T-cell (primary cell): ENCODE measurements around the gene TIPARP. TPM values are rescaled to one million over a fixed set of nuclear protein-coding genes. Genes with fewer than 3 reads are reported as not detected.

Source experiments
- ATAC-seq, 4 experiments: fragments of 200-7000 bp in 3 of 4; fragments of 150-1000 bp in 1 of 4; cut with Tn5 transposase; replicated peaks in 1 of 4; 1 replicate in 3 of 4; 2 replicates in 1 of 4; pipeline ENCODE4 v1.10.0; 2021; ENCODE audit warnings: moderate library complexity in 3 of 4, mild to moderate bottlenecking in 2 of 4, moderate number of reproducible peaks in 1 of 4
- CTCF ChIA-PET, 2 donors: fragments of 300-600 bp; sonication (Branson Sonifier 250); formaldehyde crosslinking; loops; one replicate each; lab custom pipeline; 2022; ENCODE audit warnings: antibody characterized with exemption in 2 of 2; lab: Charles Lee
- POLR2A ChIA-PET, 2 donors: fragments of 300-600 bp; sonication (Branson Sonifier 250); formaldehyde crosslinking; loops; one replicate each; lab custom pipeline; 2022; ENCODE audit warnings: antibody characterized with exemption in 2 of 2; lab: Charles Lee
- DNase-seq, 35 experiments: peaks; one replicate each; pipeline versions ENCODE4 v3.0.0 to v3.0.0-alpha.2; 2013 to 2023
- H3K27ac ChIP-seq: one replicate; pipeline ENCODE4 v1.5.1; 2013; ENCODE audit warnings: low read length
- H3K27me3 ChIP-seq, 2 experiments: replicated peaks in 1 of 2; 1 replicate in 1 of 2; 2 replicates in 1 of 2; pipeline versions ENCODE4 v1.6.1 to v1.7.0; 2013; ENCODE audit warnings: low read length in 1 of 2, mixed read lengths in 1 of 2; ENCODE audit not compliant: control insufficient read depth in 2 of 2, insufficient read depth in 2 of 2; ENCODE audit errors: extremely low read depth in 1 of 2
- H3K36me3 ChIP-seq, 2 donors: 1 replicate in 1 of 2; 2 replicates in 1 of 2; pipeline versions ENCODE4 v1.6.1 to v1.7.0; 2013; ENCODE audit warnings: low read length in 1 of 2; ENCODE audit not compliant: control insufficient read depth in 2 of 2, insufficient read depth in 1 of 2; ENCODE audit errors: extremely low read depth in 1 of 2
- H3K4me1 ChIP-seq, 2 experiments: 1 replicate in 1 of 2; 2 replicates in 1 of 2; pipeline versions ENCODE4 v1.6.1 to v1.7.0; 2013; ENCODE audit warnings: low read length in 2 of 2, mixed read lengths in 1 of 2; ENCODE audit not compliant: insufficient read depth in 2 of 2, control insufficient read depth in 1 of 2; ENCODE audit errors: extremely low read depth in 1 of 2
- H3K4me3 ChIP-seq, 2 donors: 1 replicate in 1 of 2; 2 replicates in 1 of 2; pipeline versions ENCODE4 v1.5.1 to v1.7.0; 2013; ENCODE audit warnings: mild to moderate bottlenecking in 2 of 2, low read length in 1 of 2, moderate library complexity in 1 of 2; ENCODE audit not compliant: control insufficient read depth in 1 of 2; ENCODE audit errors: extremely low read depth in 1 of 2
- H3K9me3 ChIP-seq: 2 replicates; pipeline ENCODE4 v1.7.0; 2013
- H3K27ac Mint-ChIP-seq, 2 donors: one replicate each; pipeline ENCODE4 v1.8.0; 2020 to 2021; ENCODE audit warnings: mild to moderate bottlenecking in 2 of 2, mixed read lengths in 2 of 2
- H3K27me3 Mint-ChIP-seq, 2 donors: one replicate each; pipeline ENCODE4 v1.8.0; 2021 to 2022; ENCODE audit warnings: mixed read lengths in 2 of 2
- H3K36me3 Mint-ChIP-seq: one replicate; pipeline ENCODE4 v1.8.0; 2021; ENCODE audit warnings: mixed read lengths
- H3K4me1 Mint-ChIP-seq, 3 donors: one replicate each; pipeline ENCODE4 v1.8.0; 2020 to 2022; ENCODE audit warnings: mixed read lengths in 3 of 3, mild to moderate bottlenecking in 1 of 3
- H3K4me3 Mint-ChIP-seq, 3 donors: one replicate each; pipeline ENCODE4 v1.8.0; 2020 to 2022; ENCODE audit warnings: mild to moderate bottlenecking in 3 of 3, mixed read lengths in 3 of 3, moderate library complexity in 3 of 3
- H3K9me3 Mint-ChIP-seq, 3 donors: one replicate each; pipeline ENCODE4 v1.8.0; 2020 to 2022; ENCODE audit warnings: mixed read lengths in 3 of 3
- WGBS: methylation state at CpG from one replicate; pipeline ENCODE4 v1.1.5; 2013; ENCODE audit warnings: missing lambda C conversion rate; ENCODE audit not compliant: insufficient coverage; 5-methylcytosine and 5-hydroxymethylcytosine counted together
- total RNA-seq, 35 experiments: library from RNA in 6 of 35; stranded (reverse) in 6 of 35; fragments of 120-200 nt in 1 of 35; gene quantifications; one replicate each; pipeline versions ENCODE4 v1.2.1 to v1.2.4 and lab custom pipeline; 2013 to 2026

Gene TIPARP
- total RNA-seq, 5 donors from 2014 or later (not counting 1 experiment from before 2014, with no cell fraction given): 78.8 to 124 (median 110) TPM

DNA sequence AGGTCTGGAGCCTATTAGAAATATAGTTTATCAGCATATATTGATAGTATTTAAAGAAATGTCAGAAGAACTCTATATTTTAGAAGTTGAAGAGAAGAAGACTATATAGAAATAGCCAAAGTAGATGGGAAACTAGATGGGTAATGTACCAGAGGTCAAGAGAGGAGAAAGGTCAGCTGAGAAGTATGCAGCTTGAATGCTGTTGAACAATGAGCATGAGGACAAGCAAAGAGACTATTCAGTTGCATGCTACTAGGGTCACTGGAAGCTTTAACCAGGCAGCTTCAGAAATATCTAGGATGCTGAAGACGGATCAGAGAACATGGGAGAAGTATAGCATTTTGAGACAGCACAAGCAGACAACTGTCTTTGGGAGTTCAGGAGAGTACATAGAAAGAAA lies 19.6 kb upstream of the TIPARP start:
- Mint-ChIP-seq H3K27ac (no peak overlapping the region), H3K9me3 (no peaks in the 10 kb centered on the region), H3K4me3 (no peak overlapping the region), H3K27me3 (peaks cover 1 to 5% of the 10 kb centered on the region in 2 donors), H3K36me3 (no peaks in the 10 kb centered on the region), H3K4me1 (no peaks in the 10 kb centered on the region)
- WGBS: 87% methylated on average over 1 of the region's 1 CpG
- CTCF ChIA-PET: no interaction called here
- no peaks in the 10 kb centered on the region for H3K4me1 ChIP-seq
- no peaks in the 10 kb centered on the region for H3K9me3 ChIP-seq
- no peak overlapping the region for H3K4me3 ChIP-seq
- ATAC-seq (no peak), DNase-seq (no peak)
- peaks cover 0 to 3% of the 10 kb centered on the region in 2 experiments for H3K27me3 ChIP-seq
- no peak overlapping the region for H3K27ac ChIP-seq
- no peaks in the 10 kb centered on the region for H3K36me3 ChIP-seq
- POLR2A ChIA-PET: no interaction called here

DNA sequence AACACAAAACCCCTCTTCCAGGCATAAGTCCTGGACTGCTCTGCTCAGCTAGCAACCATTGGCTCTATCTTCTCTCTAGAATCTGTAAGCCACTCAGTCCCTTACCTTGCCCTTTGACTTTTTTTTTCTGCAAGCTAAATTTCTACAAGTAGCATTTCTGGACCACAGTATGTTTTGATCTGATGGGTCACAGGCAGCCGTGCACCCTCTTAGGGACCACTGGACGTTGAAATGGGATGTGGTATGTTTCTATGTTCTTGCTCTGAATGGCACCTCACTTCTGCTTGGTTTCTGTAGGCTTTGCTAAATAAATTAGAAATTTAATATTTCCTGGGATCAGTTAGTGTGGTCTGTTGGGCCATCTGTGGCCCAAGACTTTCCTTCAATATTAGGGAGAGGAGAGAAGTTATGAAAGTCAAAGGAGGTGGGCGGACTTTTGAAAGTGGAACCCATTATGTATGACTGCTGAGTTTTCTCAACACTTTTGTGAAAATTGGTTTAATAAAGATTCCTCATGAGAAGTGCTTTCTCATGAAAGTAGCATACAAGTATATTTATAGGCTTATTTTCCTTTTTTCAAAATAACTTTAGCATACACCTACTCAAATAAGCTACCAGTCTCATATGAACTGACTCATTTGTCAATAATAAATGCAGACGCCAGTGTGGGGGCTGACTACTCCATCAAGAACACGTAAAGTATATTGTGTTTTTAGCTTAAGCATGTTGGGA lies 18.4 kb upstream of the TIPARP start:
- H3K4me1 ChIP-seq: no peaks in the 10 kb centered on the region
- H3K27ac ChIP-seq: no peak overlapping the region
- CTCF ChIA-PET: no interaction called here
- no peaks in the 10 kb centered on the region for H3K36me3 Mint-ChIP-seq
- no peak overlapping the region for H3K27ac Mint-ChIP-seq
- no peaks in the 10 kb centered on the region for H3K9me3 Mint-ChIP-seq
- H3K36me3 ChIP-seq: no peaks in the 10 kb centered on the region
- H3K27me3 ChIP-seq: peaks cover 0 to 3% of the 10 kb centered on the region in 2 experiments
- no peaks in the 10 kb centered on the region for H3K9me3 ChIP-seq
- ATAC-seq (no peak), DNase-seq (no peak)
- H3K4me3 ChIP-seq: no peak overlapping the region
- H3K27me3 Mint-ChIP-seq: peaks cover 1 to 5% of the 10 kb centered on the region in 2 donors
- peaks cover 0 to 2% (median 0%) of the 10 kb centered on the region in 3 donors for H3K4me1 Mint-ChIP-seq
- WGBS: no CpG with 5 or more reads among the region's 5 CpGs
- H3K4me3 Mint-ChIP-seq: no peak overlapping the region
- POLR2A ChIA-PET: no interaction called here

GRCh38 chr3:156657440-156657839 lies 16.9 kb upstream of the TIPARP start:
- 100% methylated on average over 1 of the region's 2 CpGs for WGBS
- H3K27me3 ChIP-seq: peaks cover 0 to 3% of the 10 kb centered on the region in 2 experiments
- H3K27me3 Mint-ChIP-seq: peaks cover 1 to 5% of the 10 kb centered on the region in 2 donors

DNA sequence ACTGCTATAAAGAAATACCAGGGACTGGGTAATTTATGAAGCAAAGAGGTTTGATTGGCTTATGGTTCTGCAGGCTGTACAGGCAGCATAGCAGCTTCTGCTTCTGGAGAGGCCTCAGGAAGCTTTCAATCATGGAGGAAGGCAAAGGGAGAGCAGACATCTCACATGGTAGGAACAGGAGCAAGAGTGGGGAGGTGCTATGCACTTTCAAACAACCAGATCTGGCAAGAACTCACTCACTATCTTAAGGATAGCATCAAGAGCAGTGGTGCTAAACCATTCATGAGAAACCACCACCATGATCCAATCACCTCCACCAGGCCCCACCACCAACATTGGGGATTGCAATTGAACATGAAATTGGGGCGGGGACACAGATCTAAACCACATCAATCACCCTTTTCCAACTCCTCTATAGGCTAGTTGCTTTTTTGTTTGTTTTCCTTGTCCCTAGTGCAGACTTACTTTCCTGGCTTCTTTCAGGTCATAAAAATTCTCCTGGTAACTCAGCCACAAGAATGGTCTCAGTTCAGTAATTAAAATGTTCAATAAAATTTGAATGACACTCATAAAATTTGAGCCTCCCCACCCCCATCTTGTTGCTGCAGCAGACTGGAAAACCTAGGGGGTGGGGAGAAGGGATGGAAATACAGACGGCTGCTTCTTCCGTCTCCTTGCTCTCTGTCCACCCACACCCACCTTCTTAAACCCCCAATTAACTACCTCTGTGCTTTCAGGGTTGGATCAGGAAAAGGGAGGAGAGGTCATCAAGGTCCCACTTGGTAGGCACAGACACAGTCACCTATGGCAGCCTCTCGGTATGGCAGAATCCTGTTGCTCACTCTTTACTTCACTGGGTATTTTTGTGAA lies 16.3 kb upstream of the TIPARP start:
- Histone ChIP-seq H3K4me3 (no peak overlapping the region), H3K4me1 (no peaks in the 10 kb centered on the region), H3K27me3 (peaks cover 0 to 3% of the 10 kb centered on the region in 2 experiments), H3K9me3 (no peaks in the 10 kb centered on the region), H3K27ac (no peak overlapping the region), H3K36me3 (no peaks in the 10 kb centered on the region)
- no peak for DNase-seq
- CTCF ChIA-PET: interaction anchor here in 1 of 2 donors (0.6 kb wide), 1 partner anchor 452 kb away, joined by 7 read pairs; no protein-coding TSS in a partner anchor
- H3K36me3 Mint-ChIP-seq: no peaks in the 10 kb centered on the region
- no peaks in the 10 kb centered on the region for H3K9me3 Mint-ChIP-seq
- H3K27ac Mint-ChIP-seq: no peak overlapping the region
- H3K4me1 Mint-ChIP-seq: peaks cover 0 to 13% (median 3%) of the 10 kb centered on the region in 3 donors
- peaks cover 1 to 5% of the 10 kb centered on the region in 2 donors for H3K27me3 Mint-ChIP-seq
- no peak for ATAC-seq
- WGBS: 100% methylated on average over 1 of the region's 4 CpGs
- POLR2A ChIA-PET: no interaction called here
- no peak overlapping the region for H3K4me3 Mint-ChIP-seq

More at GRCh38 chr3:156657440-156657839, 16.9 kb upstream of the TIPARP start:
- DNase-seq (no peak), ATAC-seq (no peak)
- H3K36me3 ChIP-seq: no peaks in the 10 kb centered on the region
- Mint-ChIP-seq H3K4me1 (peaks cover 0 to 11% (median 3%) of the 10 kb centered on the region in 3 donors), H3K4me3 (no peak overlapping the region), H3K36me3 (no peaks in the 10 kb centered on the region), H3K27ac (no peak overlapping the region), H3K9me3 (no peaks in the 10 kb centered on the region)
- POLR2A ChIA-PET: no interaction called here
- H3K4me1 ChIP-seq: no peaks in the 10 kb centered on the region
- H3K4me3 ChIP-seq: no peak overlapping the region
- CTCF ChIA-PET: no interaction called here
- H3K27ac ChIP-seq: no peak overlapping the region
- H3K9me3 ChIP-seq: no peaks in the 10 kb centered on the region

- Histone ChIP-seq H3K27ac (no peak overlapping the region), H3K36me3 (no peaks in the 10 kb centered on the region), H3K4me1 (no peaks in the 10 kb centered on the region), H3K9me3 (no peaks in the 10 kb centered on the region), H3K4me3 (no peak overlapping the region), H3K27me3 (peaks cover 0 to 3% of the 10 kb centered on the region in 2 experiments)
- peaks cover 0 to 16% (median 5%) of the 10 kb centered on the region in 3 donors for H3K4me1 Mint-ChIP-seq
- no peak for DNase-seq
- ATAC-seq: no peak
- no CpG with 5 or more reads among the region's 1 CpG for WGBS
- CTCF ChIA-PET: interaction anchor here in 1 of 2 donors (0.6 kb wide), 1 partner anchor 452 kb away, joined by 7 read pairs; no protein-coding TSS in a partner anchor
- no peaks in the 10 kb centered on the region for H3K9me3 Mint-ChIP-seq
- H3K27me3 Mint-ChIP-seq: peaks cover 1 to 5% of the 10 kb centered on the region in 2 donors
- H3K4me3 Mint-ChIP-seq: no peak overlapping the region
- POLR2A ChIA-PET: interaction anchor here (0.6 kb wide), 2 partner anchors 55 to 727 kb away, joined by 3 to 12 read pairs; no protein-coding TSS in a partner anchor
- no peaks in the 10 kb centered on the region for H3K36me3 Mint-ChIP-seq
- H3K27ac Mint-ChIP-seq: no peak overlapping the region
Measured at GRCh38 chr3:156658732-156659090, 15.7 kb upstream of the TIPARP start.

DNA sequence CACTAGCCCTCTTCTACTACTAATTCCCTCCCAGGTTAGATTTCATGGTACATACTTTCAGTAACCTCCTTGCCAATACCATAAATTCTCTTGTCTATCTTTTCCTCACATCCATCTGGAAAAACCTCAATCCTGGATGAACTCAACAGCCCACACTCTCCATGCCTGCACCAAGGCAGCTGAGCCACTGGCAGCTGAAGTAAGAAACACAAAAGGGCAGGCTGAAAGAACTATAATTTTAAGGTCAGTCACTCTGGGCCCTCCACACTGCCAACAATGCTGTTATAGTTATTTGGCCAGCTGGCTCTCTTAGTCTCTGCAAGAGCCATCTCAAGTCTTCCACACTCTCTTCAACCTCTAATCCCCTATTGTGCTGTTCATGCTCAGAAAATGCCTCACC lies 15.1 kb upstream of the TIPARP start:
- H3K4me3 ChIP-seq: no peak overlapping the region
- DNase-seq (no peak), ATAC-seq (no peak)
- no peak overlapping the region for H3K4me3 Mint-ChIP-seq
- H3K9me3 ChIP-seq: no peaks in the 10 kb centered on the region
- peaks cover 0 to 3% of the 10 kb centered on the region in 2 experiments for H3K27me3 ChIP-seq
- peaks cover 0 to 1% of the 10 kb centered on the region in 2 experiments for H3K4me1 ChIP-seq
- ChIA-PET CTCF (interaction anchor here in 1 of 2 donors (0.6 kb wide), 1 partner anchor 451 kb away, joined by 7 read pairs; no protein-coding TSS in a partner anchor), POLR2A (interaction anchor here (0.6 kb wide), 2 partner anchors 56 to 727 kb away, joined by 3 to 12 read pairs; no protein-coding TSS in a partner anchor)
- peaks cover 1 to 2% of the 10 kb centered on the region in 2 donors for H3K27me3 Mint-ChIP-seq
- no peak overlapping the region for H3K27ac Mint-ChIP-seq
- no peaks in the 10 kb centered on the region for H3K36me3 Mint-ChIP-seq
- H3K36me3 ChIP-seq: no peaks in the 10 kb centered on the region
- no peaks in the 10 kb centered on the region for H3K9me3 Mint-ChIP-seq
- H3K27ac ChIP-seq: no peak overlapping the region
- H3K4me1 Mint-ChIP-seq: peaks cover 2 to 21% (median 10%) of the 10 kb centered on the region in 3 donors
